ENCODE measurements around the gene UNC5B.

The UNC5B gene

DNA sequence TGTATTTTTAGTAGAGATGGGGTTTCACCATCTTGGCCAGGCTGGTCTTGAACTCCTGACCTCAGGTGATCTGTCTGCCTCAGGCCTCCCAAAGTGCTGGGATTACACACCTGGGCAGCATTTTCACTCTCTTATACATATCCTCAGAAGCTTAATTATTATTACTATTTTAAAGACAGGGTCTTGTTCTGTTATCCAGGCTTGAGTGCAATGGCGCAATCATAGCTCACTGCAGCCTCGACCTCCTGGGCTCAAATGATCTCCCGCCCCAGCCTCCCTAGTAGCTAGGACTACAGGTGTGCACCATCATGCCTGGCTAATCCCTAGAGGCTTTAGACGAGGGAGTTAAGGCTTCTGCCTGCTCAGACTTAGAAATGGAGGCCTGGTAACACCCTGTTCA, 26.3 kb downstream of the UNC5B start:
- no peak overlapping the region for H2AFZ ChIP-seq (ENCODE audit: low read depth, low read length)
- H3K36me3 ChIP-seq (ENCODE audit: insufficient read depth, low read length) = no peaks in the 10 kb centered on the region
- H3K9ac ChIP-seq (ENCODE audit: low read depth, low read length) = no peak overlapping the region
- TF ChIP-seq EZH2 (IDR thresholded peaks at IDR 0.05; ENCODE audit: borderline replicate concordance, low read depth, low read length, severe bottlenecking) = no peak
- TF ChIP-seq, protein P1, sequence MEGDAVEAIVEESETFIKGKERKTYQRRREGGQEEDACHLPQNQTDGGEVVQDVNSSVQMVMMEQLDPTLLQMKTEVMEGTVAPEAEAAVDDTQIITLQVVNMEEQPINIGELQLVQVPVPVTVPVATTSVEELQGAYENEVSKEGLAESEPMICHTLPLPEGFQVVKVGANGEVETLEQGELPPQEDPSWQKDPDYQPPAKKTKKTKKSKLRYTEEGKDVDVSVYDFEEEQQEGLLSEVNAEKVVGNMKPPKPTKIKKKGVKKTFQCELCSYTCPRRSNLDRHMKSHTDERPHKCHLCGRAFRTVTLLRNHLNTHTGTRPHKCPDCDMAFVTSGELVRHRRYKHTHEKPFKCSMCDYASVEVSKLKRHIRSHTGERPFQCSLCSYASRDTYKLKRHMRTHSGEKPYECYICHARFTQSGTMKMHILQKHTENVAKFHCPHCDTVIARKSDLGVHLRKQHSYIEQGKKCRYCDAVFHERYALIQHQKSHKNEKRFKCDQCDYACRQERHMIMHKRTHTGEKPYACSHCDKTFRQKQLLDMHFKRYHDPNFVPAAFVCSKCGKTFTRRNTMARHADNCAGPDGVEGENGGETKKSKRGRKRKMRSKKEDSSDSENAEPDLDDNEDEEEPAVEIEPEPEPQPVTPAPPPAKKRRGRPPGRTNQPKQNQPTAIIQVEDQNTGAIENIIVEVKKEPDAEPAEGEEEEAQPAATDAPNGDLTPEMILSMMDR (IDR thresholded peaks at IDR 0.05; ENCODE audit: borderline replicate concordance, extremely low read depth, low read length, poor library complexity, severe bottlenecking) = no peak
- no peaks in the 10 kb centered on the region for H3K9me3 ChIP-seq (ENCODE audit: insufficient read depth, low read length, severe bottlenecking)
- H3K79me2 ChIP-seq (ENCODE audit: insufficient read depth, low read length) = no peaks in the 10 kb centered on the region
- ATAC-seq (ENCODE audit: insufficient read depth, low read depth) (no peak), DNase-seq (no peak)
- H4K20me1 ChIP-seq (ENCODE audit: insufficient read depth, low read length) = no peaks in the 10 kb centered on the region
- H3K27ac ChIP-seq (ENCODE audit: low read length) = no peak overlapping the region
- H3K4me2 ChIP-seq (ENCODE audit: insufficient read depth, low read length) = no peak overlapping the region
- H3K4me3 ChIP-seq (ENCODE audit: low read depth in 1 of 2, low read length in 2 of 2) = no peak overlapping the region
- no peaks in the 10 kb centered on the region for H3K4me1 ChIP-seq (ENCODE audit: insufficient read depth, low read length)
- H3K27me3 ChIP-seq (ENCODE audit: insufficient read depth, low read length, poor library complexity) = peaks cover 17% of the 10 kb centered on the region

DNA sequence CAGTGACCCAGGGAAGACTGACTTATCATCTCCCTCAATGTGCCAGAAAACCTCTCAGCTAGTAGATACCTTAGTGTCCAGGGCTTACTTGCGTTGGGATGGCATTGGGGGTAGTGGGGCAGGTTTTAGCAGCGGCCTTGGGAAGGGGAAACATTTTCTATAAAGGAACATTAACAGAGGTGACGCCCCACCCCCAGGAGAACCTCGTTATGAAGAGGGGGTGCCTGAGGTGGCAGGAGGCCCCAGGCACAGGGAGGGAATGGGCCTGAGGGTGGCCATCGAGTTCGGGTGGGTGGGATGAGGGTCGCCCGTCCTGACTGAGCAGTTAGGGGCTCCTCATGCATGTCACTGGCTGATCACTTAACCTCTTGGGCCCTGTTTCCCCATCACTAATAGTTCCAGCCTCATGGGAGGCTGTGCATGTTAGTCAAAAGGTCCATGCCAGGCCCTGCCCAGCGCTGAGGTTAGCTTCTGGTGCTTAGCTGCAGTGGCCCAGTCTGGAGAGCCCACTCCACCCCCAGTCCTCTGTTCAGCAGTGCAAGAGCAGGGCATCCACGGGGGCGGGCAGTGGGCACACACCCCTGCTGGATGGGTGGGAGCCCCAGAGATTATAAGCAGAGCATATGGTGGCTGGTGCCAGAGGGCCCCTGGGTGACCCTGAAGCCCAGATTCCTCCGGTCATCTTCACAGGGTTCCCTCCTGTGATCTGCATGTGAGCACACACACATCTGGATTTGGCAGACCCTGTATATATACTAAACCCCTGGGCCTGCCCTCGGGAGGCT, 27.0 kb downstream of the UNC5B start:
- H3K79me2 ChIP-seq (ENCODE audit: insufficient read depth, low read length) = no peaks in the 10 kb centered on the region
- H2AFZ ChIP-seq (ENCODE audit: low read depth, low read length) = no peak overlapping the region
- no peaks in the 10 kb centered on the region for H3K4me1 ChIP-seq (ENCODE audit: insufficient read depth, low read length)
- ATAC-seq (ENCODE audit: insufficient read depth, low read depth) (no peak), DNase-seq (no peak)
- TF ChIP-seq, protein P1 (IDR thresholded peaks at IDR 0.05; ENCODE audit: borderline replicate concordance, extremely low read depth, low read length, poor library complexity, severe bottlenecking) = no peak
- no peak for TF ChIP-seq EZH2 (IDR thresholded peaks at IDR 0.05; ENCODE audit: borderline replicate concordance, low read depth, low read length, severe bottlenecking)
- no peaks in the 10 kb centered on the region for H4K20me1 ChIP-seq (ENCODE audit: insufficient read depth, low read length)
- H3K4me2 ChIP-seq (ENCODE audit: insufficient read depth, low read length) = no peak overlapping the region
- H3K27me3 ChIP-seq (ENCODE audit: insufficient read depth, low read length, poor library complexity) = peaks cover 14% of the 10 kb centered on the region
- no peak overlapping the region for H3K27ac ChIP-seq (ENCODE audit: low read length)
- H3K4me3 ChIP-seq (ENCODE audit: low read depth in 1 of 2, low read length in 2 of 2) = no peak overlapping the region
- no peak overlapping the region for H3K9ac ChIP-seq (ENCODE audit: low read depth, low read length)
- H3K9me3 ChIP-seq (ENCODE audit: insufficient read depth, low read length, severe bottlenecking) = no peaks in the 10 kb centered on the region
- no peaks in the 10 kb centered on the region for H3K36me3 ChIP-seq (ENCODE audit: insufficient read depth, low read length)

DNA sequence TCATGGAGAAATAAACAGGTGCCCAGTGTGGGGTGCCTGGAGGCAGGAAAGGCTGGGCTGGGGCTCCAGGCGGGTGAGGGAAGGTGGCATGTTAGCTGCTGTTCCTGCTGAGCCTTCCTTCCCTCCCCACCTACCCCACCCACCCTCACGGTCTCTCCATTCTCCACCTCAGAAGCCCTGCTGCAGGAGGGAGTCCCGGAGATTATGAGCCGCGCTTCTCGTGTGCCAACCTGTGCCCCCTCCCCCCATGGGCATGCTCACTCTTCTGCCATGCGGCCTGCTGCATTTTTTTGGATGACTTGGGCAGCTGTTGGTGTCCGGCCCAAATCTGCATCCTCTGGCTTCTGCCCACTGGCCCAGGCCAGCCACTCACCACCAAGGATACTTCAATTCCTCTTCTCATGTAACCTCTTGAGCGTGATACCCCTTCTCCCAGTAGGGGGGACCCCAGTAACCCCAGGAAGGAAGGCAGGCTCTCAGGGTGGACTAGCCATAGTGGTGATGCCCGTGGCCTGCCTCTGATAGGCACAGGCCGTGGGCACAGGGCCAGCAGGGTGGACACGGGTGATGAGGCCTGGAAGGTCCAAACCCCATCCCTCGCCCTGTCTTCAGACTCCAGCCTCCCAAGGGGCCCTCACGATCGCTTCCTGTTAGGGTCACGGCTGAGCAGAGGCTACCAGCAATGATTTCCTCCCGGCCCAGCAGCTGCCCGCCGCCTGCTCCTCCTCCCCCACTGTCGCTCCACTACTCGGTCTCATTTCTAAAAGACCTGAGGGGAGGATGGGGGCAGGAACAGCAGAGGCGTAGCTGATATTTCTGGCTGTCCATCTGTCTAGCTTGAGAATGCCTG, 27.8 kb downstream of the UNC5B start:
- Histone ChIP-seq H3K36me3 (ENCODE audit: insufficient read depth, low read length) (no peaks in the 10 kb centered on the region), H2AFZ (ENCODE audit: low read depth, low read length) (no peak overlapping the region), H3K4me3 (ENCODE audit: low read depth in 1 of 2, low read length in 2 of 2) (no peak overlapping the region), H3K9ac (ENCODE audit: low read depth, low read length) (no peak overlapping the region), H3K27me3 (ENCODE audit: insufficient read depth, low read length, poor library complexity) (peaks cover 11% of the 10 kb centered on the region), H3K4me1 (ENCODE audit: insufficient read depth, low read length) (no peaks in the 10 kb centered on the region), H3K4me2 (ENCODE audit: insufficient read depth, low read length) (no peak overlapping the region), H4K20me1 (ENCODE audit: insufficient read depth, low read length) (no peaks in the 10 kb centered on the region), H3K27ac (ENCODE audit: low read length) (no peak overlapping the region), H3K79me2 (ENCODE audit: insufficient read depth, low read length) (no peaks in the 10 kb centered on the region), H3K9me3 (ENCODE audit: insufficient read depth, low read length, severe bottlenecking) (no peaks in the 10 kb centered on the region)
- no peak for ATAC-seq (ENCODE audit: insufficient read depth, low read depth)
- TF ChIP-seq, protein P1 (IDR thresholded peaks at IDR 0.05; ENCODE audit: borderline replicate concordance, extremely low read depth, low read length, poor library complexity, severe bottlenecking) = no peak
- no peak for TF ChIP-seq EZH2 (IDR thresholded peaks at IDR 0.05; ENCODE audit: borderline replicate concordance, low read depth, low read length, severe bottlenecking)
- no peak for DNase-seq
